Activated CD4-positive, CD25-positive, alpha-beta regulatory T cell treated with anti-CD3 and anti-CD28 coated beads, Interleukin-2, amount 50 U/mL, for 16 hours (primary cell): Measurements from ENCODE around the gene TUBB2B.

Experiments used
- DNase-seq: peaks from one replicate; pipeline ENCODE4 v3.0.0-alpha.2; 2020; ENCODE audit warnings: low read depth, low spot score

TUBB2B gene

GRCh38 chr6:3227363-3228045, at the start of gene TUBB2B:
Gene TUBB2B (minus strand): TSS chr6:3227653. CDS start chr6:3227543, 110 bp downstream.
- no peak for DNase-seq

DNA sequence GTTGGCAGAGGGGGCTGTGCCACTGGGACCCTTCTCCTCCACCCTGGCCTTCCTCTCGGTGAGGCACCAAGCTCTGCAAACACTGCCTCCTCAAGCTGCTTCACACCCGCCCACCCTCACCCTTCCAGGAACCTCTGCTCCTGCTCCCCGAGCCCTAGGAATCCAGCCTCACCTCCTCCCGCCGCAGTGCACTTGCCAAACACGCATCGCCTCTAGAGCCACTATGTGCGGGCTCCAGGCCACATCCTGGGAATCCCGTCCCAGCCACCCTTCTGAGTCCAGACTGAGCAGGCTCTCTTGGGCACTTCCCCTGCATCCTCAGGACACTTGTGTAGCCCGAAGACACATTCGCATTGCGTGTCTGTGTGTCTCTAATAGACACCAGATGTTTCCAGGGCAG, 49.8 kb upstream of the TUBB2B start:
- DNase-seq = no peak

DNA sequence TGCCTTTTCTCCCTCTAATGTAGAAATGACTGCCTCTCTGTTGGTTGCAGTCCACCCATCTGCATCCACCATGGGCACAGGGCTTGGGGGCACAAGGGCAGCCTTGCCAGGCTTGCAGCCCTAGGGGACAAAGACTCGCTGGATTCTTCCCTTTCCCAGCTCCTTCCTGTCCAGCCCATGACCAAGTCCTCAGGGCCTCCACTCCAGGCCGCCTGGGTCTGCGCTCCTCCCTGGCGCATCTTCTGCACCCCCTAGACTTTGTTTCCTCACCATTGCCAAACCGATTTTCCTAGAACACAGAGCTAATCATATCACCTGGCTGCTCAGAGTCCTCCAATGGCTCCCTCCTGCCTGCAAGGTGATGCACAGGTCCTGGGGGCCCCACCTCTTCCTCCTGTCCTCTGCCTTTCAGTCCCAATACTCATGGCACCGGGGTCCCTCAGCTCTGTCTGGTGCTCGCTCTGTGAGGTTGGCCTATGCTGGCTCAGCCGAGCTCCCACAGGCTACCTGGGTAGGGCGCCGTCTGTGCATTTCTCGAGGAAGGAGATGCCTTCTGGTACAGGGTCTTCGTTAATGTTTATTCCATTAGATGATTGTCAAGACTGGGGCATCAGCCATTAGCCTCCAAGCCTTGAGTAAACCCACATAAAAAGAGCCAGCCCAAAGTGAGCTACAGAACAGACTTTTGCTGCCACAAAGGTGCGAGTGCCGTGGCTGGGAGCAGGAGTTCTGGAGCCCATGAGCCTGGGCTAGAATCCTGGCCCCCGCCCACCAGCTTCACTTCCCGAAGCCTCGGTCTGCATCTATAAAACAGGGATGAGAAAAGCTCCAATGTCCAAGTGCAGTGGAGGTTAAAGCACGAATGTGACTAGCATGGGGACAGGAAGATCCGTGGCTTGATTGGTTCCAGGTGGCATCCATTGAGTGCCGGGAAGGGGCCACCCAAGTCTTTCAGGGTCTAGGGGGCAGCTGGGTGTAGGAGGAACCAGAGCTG, 49.0 kb upstream of the TUBB2B start:
- DNase-seq = no peak

- no peak for DNase-seq
Measured at GRCh38 chr6:3273707-3274521, 46.5 kb upstream of the TUBB2B start.

DNA sequence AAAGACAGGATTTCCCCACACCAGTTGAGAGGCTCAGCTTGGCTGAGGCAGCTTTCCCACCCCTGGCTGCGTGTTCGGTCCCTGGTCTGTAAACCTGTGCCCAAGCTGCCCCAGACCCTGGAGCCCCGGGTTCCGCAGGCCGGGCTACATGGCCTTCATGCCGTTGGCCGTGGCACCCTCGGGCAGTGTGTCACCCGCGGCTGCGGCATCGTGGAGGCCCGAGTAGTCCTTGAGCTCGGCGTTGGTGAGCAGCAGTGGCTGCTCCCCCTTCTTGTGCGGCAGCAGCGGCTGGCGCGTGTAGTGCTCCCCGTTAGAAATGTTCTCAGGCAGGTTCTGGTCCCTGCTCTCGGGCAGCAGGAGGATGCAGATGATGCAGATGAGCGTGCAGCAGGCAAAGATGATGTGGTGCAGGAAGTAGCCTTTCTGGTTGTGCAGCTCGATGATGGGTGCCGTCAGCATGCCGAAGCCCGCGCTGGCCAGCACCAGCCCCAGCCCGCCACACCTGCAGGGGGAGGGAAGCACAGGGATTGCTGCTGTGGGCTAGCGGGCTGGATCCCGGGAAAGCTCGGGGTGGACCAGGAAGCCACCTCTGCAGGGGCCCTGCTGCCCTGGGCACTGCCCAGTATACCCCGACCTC, 45.6 kb upstream of the TUBB2B start:
- DNase-seq = no peak

DNA sequence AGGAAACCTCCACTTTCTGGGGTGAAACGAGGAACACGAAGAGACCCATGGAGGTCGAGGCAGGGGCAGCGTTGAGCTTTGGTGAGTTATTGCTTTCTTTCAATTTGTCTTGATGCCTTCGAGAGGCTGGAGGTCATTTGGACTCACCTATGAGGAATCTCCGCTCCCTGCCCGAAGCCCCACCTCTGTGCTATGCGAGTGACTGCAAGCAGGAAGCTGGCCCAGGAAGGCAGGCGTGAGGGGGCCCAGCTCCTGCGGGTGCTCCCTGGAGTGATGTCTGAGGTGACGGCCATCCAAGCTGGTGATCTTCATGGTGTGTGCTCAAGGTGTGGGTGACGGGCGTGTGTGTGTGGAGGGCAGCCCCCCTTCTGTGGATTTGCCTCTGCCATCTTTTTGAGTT, 44.3 kb upstream of the TUBB2B start:
- DNase-seq = no peak

DNA sequence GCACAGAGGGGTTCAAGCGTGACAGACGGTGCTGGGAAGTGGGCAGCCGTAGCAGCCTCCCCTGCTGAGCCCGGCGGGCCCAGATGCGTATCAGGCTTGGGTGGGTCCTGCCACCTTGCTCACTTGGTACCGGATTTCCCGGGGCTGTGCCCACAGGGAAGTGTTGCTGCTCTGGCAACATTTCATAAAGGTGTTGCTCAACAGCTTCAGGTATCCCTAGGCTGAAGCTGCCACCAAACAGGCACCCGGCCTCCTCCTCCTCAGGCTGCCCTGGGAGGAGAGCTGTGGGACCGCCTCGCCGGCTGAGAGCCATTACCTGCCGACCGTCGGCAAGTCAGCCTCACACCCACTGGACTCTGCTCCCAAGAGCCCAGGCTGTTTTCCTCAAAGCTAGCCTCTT, 42.8 kb upstream of the TUBB2B start:
- DNase-seq = no peak

DNA sequence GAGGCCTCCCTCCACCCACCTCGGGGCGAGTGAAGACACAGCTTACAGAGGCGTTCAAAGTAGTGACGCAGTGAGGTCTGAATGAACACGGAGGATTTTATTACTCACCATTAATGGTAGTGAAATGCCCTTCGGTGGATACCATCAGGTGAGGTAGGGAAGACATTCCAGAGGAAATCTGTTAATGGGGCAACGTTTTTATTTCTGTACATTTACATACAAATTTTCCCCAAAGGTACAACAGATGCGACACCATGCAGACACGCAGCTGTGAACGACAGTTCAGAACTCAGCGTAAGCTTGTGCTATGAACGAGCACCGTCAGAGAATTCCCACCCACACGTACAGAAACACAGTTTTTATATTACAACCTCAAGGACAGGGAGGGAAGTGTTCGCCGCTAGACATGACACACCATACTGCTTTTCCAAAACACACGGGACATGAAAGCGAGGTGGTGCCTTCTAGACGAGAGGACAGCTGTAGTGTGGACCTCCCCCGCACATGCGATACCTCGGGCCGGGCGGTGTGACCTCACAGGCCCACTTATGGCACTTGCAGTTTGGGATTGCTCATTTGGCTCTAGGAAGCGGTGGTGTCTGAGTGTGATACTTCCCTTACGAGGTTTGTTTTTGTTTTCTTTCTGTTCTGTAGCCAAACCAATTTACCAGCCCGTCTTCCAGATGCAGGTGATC, 42.0 kb upstream of the TUBB2B start:
- no peak for DNase-seq

GRCh38 chr6:3268680-3269079, 41.2 kb upstream of the TUBB2B start:
- DNase-seq = no peak

DNA sequence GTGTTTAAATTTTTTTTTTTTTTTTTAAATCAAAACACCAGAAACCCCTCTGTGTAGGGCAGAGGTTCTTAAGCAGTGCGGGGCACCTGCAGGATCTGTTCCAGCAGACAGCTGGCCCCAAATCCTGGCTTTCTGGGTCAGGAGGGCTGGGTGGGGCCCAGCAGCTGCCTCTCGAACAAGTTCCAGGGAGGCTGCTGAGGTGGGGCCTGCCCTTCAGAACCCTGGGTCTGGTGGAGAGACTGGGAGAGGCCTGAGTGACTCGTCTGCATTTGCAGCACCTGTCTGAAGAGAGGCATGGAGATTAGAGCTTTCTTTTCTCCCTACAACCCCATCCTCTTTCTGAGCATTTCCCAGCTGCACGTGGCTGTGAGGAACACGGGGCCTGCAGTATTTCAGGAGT, 39.7 kb upstream of the TUBB2B start:
- DNase-seq = no peak

DNA sequence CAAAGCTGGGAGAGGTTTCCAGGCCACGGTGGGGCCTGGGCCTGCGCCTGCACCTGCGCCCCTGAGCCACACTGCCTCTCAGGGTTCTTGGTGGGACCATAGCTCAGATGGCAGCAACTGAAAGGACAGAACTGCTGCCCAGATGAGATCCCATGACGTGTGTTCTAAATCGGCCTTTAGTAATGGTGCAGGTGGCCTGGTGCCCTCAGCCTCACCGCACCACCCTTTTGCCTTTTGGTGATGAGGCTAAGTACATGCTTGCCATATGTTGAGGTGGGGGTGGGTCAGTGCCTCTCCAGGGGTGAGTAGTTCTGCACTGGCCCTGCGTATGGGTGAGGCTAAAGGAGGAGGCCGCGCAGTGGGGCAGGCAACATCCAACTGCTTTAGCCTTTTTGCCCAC, 38.7 kb upstream of the TUBB2B start:
- DNase-seq = no peak

GRCh38 chr6:3265671-3266070, 38.2 kb upstream of the TUBB2B start:
- DNase-seq = no peak

DNA sequence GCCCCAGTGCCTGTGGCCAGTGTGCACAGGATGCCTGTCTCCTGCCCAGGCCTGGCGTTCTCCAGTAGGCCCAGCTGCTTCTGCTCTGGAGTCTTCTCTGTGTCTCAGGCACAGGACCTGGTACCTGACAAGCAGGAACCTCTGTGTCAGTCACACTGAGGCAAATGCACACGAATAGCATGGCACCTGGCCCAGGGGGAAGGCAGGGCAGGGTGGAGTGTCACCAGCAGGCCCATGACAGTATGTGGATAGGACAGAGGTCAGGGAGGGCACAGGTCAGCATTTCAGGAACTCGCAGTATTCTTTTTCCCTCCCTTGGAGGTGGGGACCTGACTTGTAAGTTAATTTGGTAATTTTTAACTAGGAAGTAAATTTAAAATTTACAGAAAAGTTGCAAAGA, 36.9 kb upstream of the TUBB2B start:
- no peak for DNase-seq

GRCh38 chr6:3263096-3263495, 35.6 kb upstream of the TUBB2B start:
- no peak for DNase-seq

- DNase-seq = no peak
Measured at GRCh38 chr6:3261921-3262320, 34.5 kb upstream of the TUBB2B start.

DNA sequence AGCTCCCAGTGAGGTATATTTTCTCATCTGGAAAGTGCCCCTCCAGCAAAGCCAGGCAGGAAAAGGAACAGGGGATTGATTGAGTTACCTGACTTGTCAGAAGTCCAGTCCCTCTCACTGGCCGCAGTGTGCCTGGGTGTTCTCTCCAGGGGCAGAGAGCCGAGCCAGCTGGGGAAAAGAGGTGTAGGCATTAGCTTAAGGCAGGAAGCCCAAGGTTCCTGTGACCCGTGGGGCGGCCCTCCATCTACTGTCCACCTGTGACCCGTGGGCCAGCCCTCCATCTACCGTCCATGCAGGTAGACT, 34.0 kb upstream of the TUBB2B start:
- DNase-seq = no peak

DNA sequence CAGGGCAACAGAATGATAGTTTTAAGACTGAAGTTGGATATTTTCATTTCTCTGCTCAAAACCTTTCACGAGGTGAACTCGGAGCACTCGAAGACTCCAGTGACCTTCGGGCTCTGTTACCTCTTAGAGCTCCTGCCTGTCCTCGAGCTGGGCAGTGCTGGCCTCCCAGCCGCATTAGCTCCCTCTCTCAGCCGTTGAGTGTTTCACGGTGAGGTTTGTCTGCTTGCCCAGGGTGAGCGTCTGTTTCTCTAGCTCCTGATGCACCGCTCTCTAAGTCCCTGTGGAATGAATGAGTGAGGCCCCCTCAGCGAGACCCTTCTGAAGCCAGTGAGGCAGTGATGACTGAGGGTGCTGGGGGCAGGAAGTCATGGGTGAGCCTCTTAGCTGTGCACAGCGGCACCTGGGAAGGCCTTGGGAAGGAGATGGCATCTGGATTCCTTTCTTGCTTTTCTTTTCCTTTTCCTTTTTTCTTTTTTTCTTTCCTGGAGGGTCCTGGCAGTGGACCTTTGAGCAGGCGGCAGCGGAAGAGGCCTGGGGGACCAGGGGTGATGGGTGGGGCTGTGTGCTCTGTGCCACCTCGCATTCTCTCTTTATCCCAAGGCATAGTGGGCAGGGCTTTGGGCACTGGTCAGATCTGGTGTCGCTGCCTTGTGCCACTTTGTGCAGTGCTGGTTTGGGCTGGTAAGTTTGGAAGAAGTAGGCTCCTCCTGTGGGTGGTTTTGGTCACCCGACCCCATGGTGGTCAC, 33.5 kb upstream of the TUBB2B start:
- DNase-seq = no peak

GRCh38 chr6:3260296-3260695, 32.8 kb upstream of the TUBB2B start:
- no peak for DNase-seq

DNA sequence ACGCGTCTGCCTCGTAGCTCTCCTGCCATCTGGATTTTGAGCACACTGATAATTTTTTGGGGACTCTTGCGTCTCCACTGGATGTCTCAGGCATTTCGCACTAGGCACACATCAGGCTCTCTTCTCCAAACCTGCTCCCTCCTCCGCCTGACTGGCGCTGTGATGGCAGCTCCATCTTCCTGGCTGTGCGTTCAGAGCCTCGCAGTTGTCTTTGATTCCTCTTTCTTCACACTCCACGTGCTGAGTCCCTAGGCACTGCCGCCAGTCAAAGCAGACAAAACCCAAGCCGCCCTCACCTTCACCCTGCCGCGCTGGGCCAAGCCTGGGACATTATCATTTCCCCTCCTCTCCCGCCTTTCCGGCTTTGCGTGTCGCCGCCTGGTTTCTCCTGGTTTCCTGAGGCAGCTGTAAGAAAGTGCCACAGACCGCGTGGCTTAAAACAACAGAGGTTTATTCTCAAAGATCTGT, 32.1 kb upstream of the TUBB2B start:
- no peak for DNase-seq
